GM12878 (cell line): Measurements from ENCODE around the gene OR2A12.

Experiments used
- EP300 ChIP-seq, 2 experiments: fragments of 150-350 bp in 1 of 2; IDR thresholded peaks; 2 replicates each; pipeline ENCODE4 v1.6.1; 2011 to 2012; ENCODE audit warnings: low read depth in 2 of 2, low read length in 2 of 2, borderline replicate concordance in 1 of 2, improper control_type of control experiment in 1 of 2, inconsistent platforms in 1 of 2; ENCODE audit not compliant: control insufficient read depth in 1 of 2
- FOXK2 ChIP-seq: fragments of 450-650 bp; IDR thresholded peaks from 2 replicates; pipeline ENCODE4 v1.6.1; 2017; ENCODE audit warnings: mild to moderate bottlenecking, moderate library complexity
- MXI1 ChIP-seq: fragments of 150-350 bp; IDR thresholded peaks from 2 replicates; pipeline ENCODE4 v1.6.1; 2011; ENCODE audit warnings: low read depth, mild to moderate bottlenecking, inconsistent platforms, low read length, improper control_type of control experiment
- TF ChIP-seq, protein P1 (sequence below), 3 experiments: IDR thresholded peaks in 2 of 3; conservative IDR thresholded peaks in 1 of 3; 2 replicates each; pipeline ENCODE4 v1.5.1; 2011; ENCODE audit warnings: low read depth in 3 of 3, low read length in 3 of 3, mild to moderate bottlenecking in 3 of 3, control low read depth in 2 of 3, moderate library complexity in 2 of 3, inconsistent platforms in 1 of 3, mixed read lengths in 1 of 3; ENCODE audit not compliant: control insufficient read depth in 2 of 3, insufficient read depth in 1 of 3; ENCODE audit errors: extremely low read depth in 1 of 3
- TF ChIP-seq, protein P2 (sequence below): fragments of 450-650 bp; IDR thresholded peaks from 2 replicates; pipeline ENCODE4 v1.6.1; 2017; ENCODE audit warnings: antibody characterized with exemption, mild to moderate bottlenecking, moderate library complexity

DNA sequence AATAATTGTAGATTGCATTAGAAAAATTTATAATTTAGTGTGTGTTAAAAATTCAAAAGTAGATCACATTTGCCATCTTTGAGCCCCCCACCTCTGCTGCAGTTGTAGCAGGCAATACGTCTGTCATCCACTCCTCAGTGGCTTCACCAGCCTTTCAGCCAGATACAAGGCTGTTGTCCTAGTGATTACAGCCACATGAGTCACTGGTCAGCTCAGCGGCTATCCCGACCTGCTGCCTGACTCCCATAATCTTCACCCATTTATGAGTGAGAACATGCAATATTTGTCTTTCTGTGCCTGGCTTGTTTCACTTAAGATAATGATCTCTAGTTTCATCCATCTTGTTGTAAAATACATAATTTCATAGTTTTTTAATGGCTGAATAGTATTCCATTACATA lies 28.1 kb upstream of the OR2A12 start:
- TF ChIP-seq EP300 (IDR thresholded peaks at IDR 0.05; ENCODE audit: borderline replicate concordance in 1 of 2, control insufficient read depth in 1 of 2, low read depth in 2 of 2, low read length in 2 of 2) (no peak), FOXK2 (no peak), MXI1 (no peak)
- TF ChIP-seq, protein P1, sequence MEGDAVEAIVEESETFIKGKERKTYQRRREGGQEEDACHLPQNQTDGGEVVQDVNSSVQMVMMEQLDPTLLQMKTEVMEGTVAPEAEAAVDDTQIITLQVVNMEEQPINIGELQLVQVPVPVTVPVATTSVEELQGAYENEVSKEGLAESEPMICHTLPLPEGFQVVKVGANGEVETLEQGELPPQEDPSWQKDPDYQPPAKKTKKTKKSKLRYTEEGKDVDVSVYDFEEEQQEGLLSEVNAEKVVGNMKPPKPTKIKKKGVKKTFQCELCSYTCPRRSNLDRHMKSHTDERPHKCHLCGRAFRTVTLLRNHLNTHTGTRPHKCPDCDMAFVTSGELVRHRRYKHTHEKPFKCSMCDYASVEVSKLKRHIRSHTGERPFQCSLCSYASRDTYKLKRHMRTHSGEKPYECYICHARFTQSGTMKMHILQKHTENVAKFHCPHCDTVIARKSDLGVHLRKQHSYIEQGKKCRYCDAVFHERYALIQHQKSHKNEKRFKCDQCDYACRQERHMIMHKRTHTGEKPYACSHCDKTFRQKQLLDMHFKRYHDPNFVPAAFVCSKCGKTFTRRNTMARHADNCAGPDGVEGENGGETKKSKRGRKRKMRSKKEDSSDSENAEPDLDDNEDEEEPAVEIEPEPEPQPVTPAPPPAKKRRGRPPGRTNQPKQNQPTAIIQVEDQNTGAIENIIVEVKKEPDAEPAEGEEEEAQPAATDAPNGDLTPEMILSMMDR (IDR thresholded peaks at IDR 0.05 in 2 of 3, conservative IDR thresholded peaks at IDR 0.05 in 1 of 3; ENCODE audit: control insufficient read depth in 2 of 3, extremely low read depth in 1 of 3, insufficient read depth in 1 of 3, low read depth in 3 of 3, low read length in 3 of 3) = no peak
- TF ChIP-seq, protein P2, sequence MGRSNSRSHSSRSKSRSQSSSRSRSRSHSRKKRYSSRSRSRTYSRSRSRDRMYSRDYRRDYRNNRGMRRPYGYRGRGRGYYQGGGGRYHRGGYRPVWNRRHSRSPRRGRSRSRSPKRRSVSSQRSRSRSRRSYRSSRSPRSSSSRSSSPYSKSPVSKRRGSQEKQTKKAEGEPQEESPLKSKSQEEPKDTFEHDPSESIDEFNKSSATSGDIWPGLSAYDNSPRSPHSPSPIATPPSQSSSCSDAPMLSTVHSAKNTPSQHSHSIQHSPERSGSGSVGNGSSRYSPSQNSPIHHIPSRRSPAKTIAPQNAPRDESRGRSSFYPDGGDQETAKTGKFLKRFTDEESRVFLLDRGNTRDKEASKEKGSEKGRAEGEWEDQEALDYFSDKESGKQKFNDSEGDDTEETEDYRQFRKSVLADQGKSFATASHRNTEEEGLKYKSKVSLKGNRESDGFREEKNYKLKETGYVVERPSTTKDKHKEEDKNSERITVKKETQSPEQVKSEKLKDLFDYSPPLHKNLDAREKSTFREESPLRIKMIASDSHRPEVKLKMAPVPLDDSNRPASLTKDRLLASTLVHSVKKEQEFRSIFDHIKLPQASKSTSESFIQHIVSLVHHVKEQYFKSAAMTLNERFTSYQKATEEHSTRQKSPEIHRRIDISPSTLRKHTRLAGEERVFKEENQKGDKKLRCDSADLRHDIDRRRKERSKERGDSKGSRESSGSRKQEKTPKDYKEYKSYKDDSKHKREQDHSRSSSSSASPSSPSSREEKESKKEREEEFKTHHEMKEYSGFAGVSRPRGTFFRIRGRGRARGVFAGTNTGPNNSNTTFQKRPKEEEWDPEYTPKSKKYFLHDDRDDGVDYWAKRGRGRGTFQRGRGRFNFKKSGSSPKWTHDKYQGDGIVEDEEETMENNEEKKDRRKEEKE = no peak
